Measurements from ENCODE around the gene RBMS3. TPM values are rescaled to one million over a fixed set of nuclear protein-coding genes. Genes with fewer than 3 reads are reported as not detected.

The RBMS3 gene
- total RNA-seq, 1 experiment from 2014 or later = 0.42 TPM

DNA sequence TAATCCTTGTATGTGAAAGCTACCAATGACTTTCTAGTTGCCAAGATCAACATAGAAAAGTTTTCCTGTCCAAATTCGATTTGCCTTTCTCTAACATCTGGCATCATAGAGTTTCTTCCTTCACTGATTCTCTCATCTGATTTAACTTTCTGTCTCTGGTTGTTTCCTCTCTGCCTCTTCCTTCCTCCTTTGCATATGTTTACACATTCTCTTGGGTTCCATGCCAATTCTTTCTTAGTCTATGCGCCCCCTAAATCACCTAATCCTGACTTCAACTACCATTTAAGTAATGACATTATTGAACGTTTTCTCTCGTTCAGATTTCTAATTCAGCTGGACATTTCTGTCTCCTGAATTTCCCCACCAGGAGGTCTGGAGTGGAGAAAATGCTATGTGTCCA is 763.6 kb downstream of the RBMS3 start:
- no peaks in the 10 kb centered on the region for H3K9me3 ChIP-seq (ENCODE audit: control insufficient read depth in 1 of 2, insufficient read depth in 1 of 2, low read depth in 1 of 2, low read length in 2 of 2)
- H3K4me1 ChIP-seq (ENCODE audit: control insufficient read depth in 1 of 2, insufficient read depth in 2 of 2, low read length in 2 of 2) = no peaks in the 10 kb centered on the region
- POLR2A ChIA-PET = no interaction called here
- DNase-seq (ENCODE audit: low read depth, low spot score) (no peak), ATAC-seq (no peak)
- no peaks in the 10 kb centered on the region for H3K27me3 ChIP-seq (ENCODE audit: insufficient read depth, low read length)
- no peaks in the 10 kb centered on the region for H3K79me2 ChIP-seq (ENCODE audit: insufficient read depth, low read length)
- H4K20me1 ChIP-seq (ENCODE audit: insufficient read depth) = no peaks in the 10 kb centered on the region
- RAD21 ChIA-PET (ENCODE audit: low non-redundant PET in 1 of 2, low total read pairs in 2 of 2, uncharacterized antibody in 2 of 2, unreplicated experiment in 2 of 2) = no interaction called here
- no peak overlapping the region for H3K27ac ChIP-seq (ENCODE audit: low read depth, low read length)
- H3K9ac ChIP-seq (ENCODE audit: low read length) = no peak overlapping the region
- H2AFZ ChIP-seq (ENCODE audit: low read depth, low read length, poor library complexity, severe bottlenecking) = peak overlapping the region; percentile 26
- H3K9me2 ChIP-seq (ENCODE audit: insufficient read depth) = no peaks in the 10 kb centered on the region
- CTCF ChIA-PET = no interaction called here
- no peak overlapping the region for H3K4me2 ChIP-seq (ENCODE audit: low read length)
- intact Hi-C loops (cut with micrococcal nuclease) = loop anchor here (10.0 kb wide), 1 partner anchor 580 kb away; no protein-coding TSS in a partner anchor
- TF ChIP-seq CEBPB (IDR thresholded peaks at IDR 0.05; ENCODE audit: low read depth) (no peak), JUND (IDR thresholded peaks at IDR 0.05) (no peak), SIN3A (IDR thresholded peaks at IDR 0.05; ENCODE audit: low read depth) (no peak), ZNF274 (IDR thresholded peaks at IDR 0.05; ENCODE audit: low read depth, low read length) (no peak), TCF7L2 (IDR thresholded peaks at IDR 0.05; ENCODE audit: borderline replicate concordance, extremely low read depth, insufficient read depth, insufficient read length) (no peak), SP1 (IDR thresholded peaks at IDR 0.05; ENCODE audit: low read depth) (no peak), CBX3 (IDR thresholded peaks at IDR 0.05; ENCODE audit: low read depth) (no peak), POLR2A (IDR thresholded peaks at IDR 0.05; ENCODE audit: borderline replicate concordance, extremely low read depth, insufficient read depth, insufficient read length) (no peak), POLR2AphosphoS5 (IDR thresholded peaks at IDR 0.05; ENCODE audit: low read depth, low read length) (no peak)
- TF ChIP-seq, protein P1, sequence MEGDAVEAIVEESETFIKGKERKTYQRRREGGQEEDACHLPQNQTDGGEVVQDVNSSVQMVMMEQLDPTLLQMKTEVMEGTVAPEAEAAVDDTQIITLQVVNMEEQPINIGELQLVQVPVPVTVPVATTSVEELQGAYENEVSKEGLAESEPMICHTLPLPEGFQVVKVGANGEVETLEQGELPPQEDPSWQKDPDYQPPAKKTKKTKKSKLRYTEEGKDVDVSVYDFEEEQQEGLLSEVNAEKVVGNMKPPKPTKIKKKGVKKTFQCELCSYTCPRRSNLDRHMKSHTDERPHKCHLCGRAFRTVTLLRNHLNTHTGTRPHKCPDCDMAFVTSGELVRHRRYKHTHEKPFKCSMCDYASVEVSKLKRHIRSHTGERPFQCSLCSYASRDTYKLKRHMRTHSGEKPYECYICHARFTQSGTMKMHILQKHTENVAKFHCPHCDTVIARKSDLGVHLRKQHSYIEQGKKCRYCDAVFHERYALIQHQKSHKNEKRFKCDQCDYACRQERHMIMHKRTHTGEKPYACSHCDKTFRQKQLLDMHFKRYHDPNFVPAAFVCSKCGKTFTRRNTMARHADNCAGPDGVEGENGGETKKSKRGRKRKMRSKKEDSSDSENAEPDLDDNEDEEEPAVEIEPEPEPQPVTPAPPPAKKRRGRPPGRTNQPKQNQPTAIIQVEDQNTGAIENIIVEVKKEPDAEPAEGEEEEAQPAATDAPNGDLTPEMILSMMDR (IDR thresholded peaks at IDR 0.05 in 2 of 3, conservative IDR thresholded peaks at IDR 0.05 in 1 of 3; ENCODE audit: borderline replicate concordance in 1 of 3, insufficient read depth in 1 of 3, low read depth in 2 of 3, low read length in 2 of 3) = no peak
- TF ChIP-seq, protein P2, sequence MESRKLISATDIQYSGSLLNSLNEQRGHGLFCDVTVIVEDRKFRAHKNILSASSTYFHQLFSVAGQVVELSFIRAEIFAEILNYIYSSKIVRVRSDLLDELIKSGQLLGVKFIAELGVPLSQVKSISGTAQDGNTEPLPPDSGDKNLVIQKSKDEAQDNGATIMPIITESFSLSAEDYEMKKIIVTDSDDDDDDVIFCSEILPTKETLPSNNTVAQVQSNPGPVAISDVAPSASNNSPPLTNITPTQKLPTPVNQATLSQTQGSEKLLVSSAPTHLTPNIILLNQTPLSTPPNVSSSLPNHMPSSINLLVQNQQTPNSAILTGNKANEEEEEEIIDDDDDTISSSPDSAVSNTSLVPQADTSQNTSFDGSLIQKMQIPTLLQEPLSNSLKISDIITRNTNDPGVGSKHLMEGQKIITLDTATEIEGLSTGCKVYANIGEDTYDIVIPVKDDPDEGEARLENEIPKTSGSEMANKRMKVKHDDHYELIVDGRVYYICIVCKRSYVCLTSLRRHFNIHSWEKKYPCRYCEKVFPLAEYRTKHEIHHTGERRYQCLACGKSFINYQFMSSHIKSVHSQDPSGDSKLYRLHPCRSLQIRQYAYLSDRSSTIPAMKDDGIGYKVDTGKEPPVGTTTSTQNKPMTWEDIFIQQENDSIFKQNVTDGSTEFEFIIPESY (IDR thresholded peaks at IDR 0.05; ENCODE audit: extremely low read depth, insufficient replicate concordance, low read length) = no peak
- TF ChIP-seq, protein P3, sequence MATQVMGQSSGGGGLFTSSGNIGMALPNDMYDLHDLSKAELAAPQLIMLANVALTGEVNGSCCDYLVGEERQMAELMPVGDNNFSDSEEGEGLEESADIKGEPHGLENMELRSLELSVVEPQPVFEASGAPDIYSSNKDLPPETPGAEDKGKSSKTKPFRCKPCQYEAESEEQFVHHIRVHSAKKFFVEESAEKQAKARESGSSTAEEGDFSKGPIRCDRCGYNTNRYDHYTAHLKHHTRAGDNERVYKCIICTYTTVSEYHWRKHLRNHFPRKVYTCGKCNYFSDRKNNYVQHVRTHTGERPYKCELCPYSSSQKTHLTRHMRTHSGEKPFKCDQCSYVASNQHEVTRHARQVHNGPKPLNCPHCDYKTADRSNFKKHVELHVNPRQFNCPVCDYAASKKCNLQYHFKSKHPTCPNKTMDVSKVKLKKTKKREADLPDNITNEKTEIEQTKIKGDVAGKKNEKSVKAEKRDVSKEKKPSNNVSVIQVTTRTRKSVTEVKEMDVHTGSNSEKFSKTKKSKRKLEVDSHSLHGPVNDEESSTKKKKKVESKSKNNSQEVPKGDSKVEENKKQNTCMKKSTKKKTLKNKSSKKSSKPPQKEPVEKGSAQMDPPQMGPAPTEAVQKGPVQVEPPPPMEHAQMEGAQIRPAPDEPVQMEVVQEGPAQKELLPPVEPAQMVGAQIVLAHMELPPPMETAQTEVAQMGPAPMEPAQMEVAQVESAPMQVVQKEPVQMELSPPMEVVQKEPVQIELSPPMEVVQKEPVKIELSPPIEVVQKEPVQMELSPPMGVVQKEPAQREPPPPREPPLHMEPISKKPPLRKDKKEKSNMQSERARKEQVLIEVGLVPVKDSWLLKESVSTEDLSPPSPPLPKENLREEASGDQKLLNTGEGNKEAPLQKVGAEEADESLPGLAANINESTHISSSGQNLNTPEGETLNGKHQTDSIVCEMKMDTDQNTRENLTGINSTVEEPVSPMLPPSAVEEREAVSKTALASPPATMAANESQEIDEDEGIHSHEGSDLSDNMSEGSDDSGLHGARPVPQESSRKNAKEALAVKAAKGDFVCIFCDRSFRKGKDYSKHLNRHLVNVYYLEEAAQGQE (IDR thresholded peaks at IDR 0.05; ENCODE audit: low read depth) = no peak
- no peak overlapping the region for H3K4me3 ChIP-seq (replicated peaks in 1 of 2; ENCODE audit: low read depth in 1 of 2, low read length in 2 of 2)
- no TSS peak for BruUV-seq (replicated peaks)
- H3K36me3 ChIP-seq (ENCODE audit: control insufficient read depth in 1 of 2, insufficient read depth in 2 of 2, low read length in 2 of 2) = no peaks in the 10 kb centered on the region

Measured in HCT116 (cell line).